Measurements from ENCODE around the gene APOH. TPM values are rescaled to one million over a fixed set of nuclear protein-coding genes. Genes with fewer than 3 reads are reported as not detected.

APOH gene
- total and polyA plus RNA-seq, 2 of the 8 experiments (the other 6 are each of a cell fraction or from before 2014, with no cell fraction given), result not detected

GRCh38 chr17:66262767-66263166, 33.6 kb upstream of the APOH start (continued):
- TF ChIP-seq BRCA1 (IDR thresholded peaks at IDR 0.05; ENCODE audit: low read depth, low read length) (no peak), SP2 (IDR thresholded peaks at IDR 0.05; ENCODE audit: low read length) (no peak)

Measured in H1 (cell line).